ENCODE data around the gene GPR42. TPM values are rescaled to one million over a fixed set of nuclear protein-coding genes. Genes with fewer than 3 reads are reported as not detected.

The GPR42 gene
- total RNA-seq, 6 experiments from 2014 or later: not detected

GRCh38 chr19:35408284-35409171, 37.7 kb downstream of the GPR42 start:
- Mint-ChIP-seq H3K9me3 (no peaks in the 10 kb centered on the region), H3K36me3 (ENCODE audit: low read depth) (no peaks in the 10 kb centered on the region), H3K4me1 (ENCODE audit: low read depth) (peaks cover 14% of the 10 kb centered on the region), H3K4me3 (no peak overlapping the region), H3K27me3 (ENCODE audit: insufficient read depth) (peaks cover 33% of the 10 kb centered on the region), H3K27ac (no peak overlapping the region)
- TF ChIP-seq CTCF (IDR thresholded peaks at IDR 0.05): no peak
- no peak for DNase-seq

- Mint-ChIP-seq H3K4me1 (ENCODE audit: low read depth) (peaks cover 14% of the 10 kb centered on the region), H3K9me3 (no peaks in the 10 kb centered on the region), H3K27ac (no peak overlapping the region), H3K27me3 (ENCODE audit: insufficient read depth) (peaks cover 39% of the 10 kb centered on the region), H3K36me3 (ENCODE audit: low read depth) (no peaks in the 10 kb centered on the region), H3K4me3 (no peak overlapping the region)
- TF ChIP-seq CTCF (IDR thresholded peaks at IDR 0.05): no peak
- no peak for DNase-seq
Measured at GRCh38 chr19:35409191-35409590, 38.3 kb downstream of the GPR42 start.

GRCh38 chr19:35410487-35410886, 39.6 kb downstream of the GPR42 start:
- H3K27ac Mint-ChIP-seq: no peak overlapping the region
- no peaks in the 10 kb centered on the region for H3K36me3 Mint-ChIP-seq (ENCODE audit: low read depth)
- no peaks in the 10 kb centered on the region for H3K9me3 Mint-ChIP-seq
- H3K27me3 Mint-ChIP-seq (ENCODE audit: insufficient read depth): peaks cover 49% of the 10 kb centered on the region
- H3K4me3 Mint-ChIP-seq: no peak overlapping the region
- TF ChIP-seq CTCF (IDR thresholded peaks at IDR 0.05): no peak
- peaks cover 6% of the 10 kb centered on the region for H3K4me1 Mint-ChIP-seq (ENCODE audit: low read depth)
- DNase-seq: no peak

GRCh38 chr19:35414442-35414841, 43.6 kb downstream of the GPR42 start:
- Mint-ChIP-seq H3K36me3 (ENCODE audit: low read depth) (no peaks in the 10 kb centered on the region), H3K4me1 (ENCODE audit: low read depth) (no peaks in the 10 kb centered on the region), H3K4me3 (no peak overlapping the region), H3K9me3 (no peaks in the 10 kb centered on the region), H3K27ac (no peak overlapping the region), H3K27me3 (ENCODE audit: insufficient read depth) (peaks cover 42% of the 10 kb centered on the region)
- TF ChIP-seq CTCF (IDR thresholded peaks at IDR 0.05): no peak
- no peak for DNase-seq

GRCh38 chr19:35416331-35416730, 45.5 kb downstream of the GPR42 start:
- DNase-seq: no peak
- no peaks in the 10 kb centered on the region for H3K4me1 Mint-ChIP-seq (ENCODE audit: low read depth)

More at GRCh38 chr19:35416331-35416730, 45.5 kb downstream of the GPR42 start:
- no peak overlapping the region for H3K27ac Mint-ChIP-seq
- no peaks in the 10 kb centered on the region for H3K9me3 Mint-ChIP-seq
- no peak overlapping the region for H3K4me3 Mint-ChIP-seq
- no peak for TF ChIP-seq CTCF (IDR thresholded peaks at IDR 0.05)
- peaks cover 44% of the 10 kb centered on the region for H3K27me3 Mint-ChIP-seq (ENCODE audit: insufficient read depth)
- no peaks in the 10 kb centered on the region for H3K36me3 Mint-ChIP-seq (ENCODE audit: low read depth)

Data from HFFc6 (cell line).